Endodermal cell (in vitro differentiated cells): Measurements from ENCODE around the gene PAXIP1. TPM values are rescaled to one million over a fixed set of nuclear protein-coding genes. Genes with fewer than 3 reads are reported as not detected.

Source experiments
- DNase-seq: peaks from one replicate; pipeline ENCODE4 v3.0.0-alpha.2; 2017
- H3K27ac ChIP-seq: 2 replicates; pipeline ENCODE4 v1.5.1; 2013; ENCODE audit warnings: mild to moderate bottlenecking, low read depth, low read length, moderate library complexity
- H3K27me3 ChIP-seq: 2 replicates; pipeline ENCODE4 v1.6.1; 2013; ENCODE audit warnings: mild to moderate bottlenecking, low read length, moderate library complexity; ENCODE audit not compliant: insufficient read depth, control insufficient read depth, poor library complexity, severe bottlenecking
- H3K36me3 ChIP-seq: 2 replicates; pipeline ENCODE4 v1.7.0; 2013; ENCODE audit warnings: mild to moderate bottlenecking, low read length, moderate library complexity; ENCODE audit not compliant: control insufficient read depth, insufficient read depth
- H3K4me1 ChIP-seq: one replicate; pipeline ENCODE4 v1.7.0; 2013; ENCODE audit warnings: low read length; ENCODE audit not compliant: control insufficient read depth, insufficient read depth
- H3K4me3 ChIP-seq: 2 replicates; pipeline ENCODE4 v1.5.1; 2013; ENCODE audit warnings: mild to moderate bottlenecking, low read length, moderate library complexity
- H3K9ac ChIP-seq: 2 replicates; pipeline ENCODE4 v1.6.1; 2013; ENCODE audit warnings: mild to moderate bottlenecking, low read length, moderate library complexity; ENCODE audit not compliant: poor library complexity, severe bottlenecking; ENCODE audit errors: extremely low read depth
- H3K9me3 ChIP-seq: 2 replicates; pipeline ENCODE4 v1.6.1; 2013; ENCODE audit warnings: mild to moderate bottlenecking, low read length, moderate library complexity; ENCODE audit not compliant: control insufficient read depth
- H3K27ac Mint-ChIP-seq: 2 replicates; pipeline ENCODE4 v1.8.0; 2020; ENCODE audit warnings: mixed read lengths
- H3K27me3 Mint-ChIP-seq: 2 replicates; pipeline ENCODE4 v1.8.0; 2021; ENCODE audit warnings: mild to moderate bottlenecking, mixed read lengths; ENCODE audit not compliant: insufficient read depth
- H3K36me3 Mint-ChIP-seq: 2 replicates; pipeline ENCODE4 v1.8.0; 2020; ENCODE audit warnings: low read depth, mixed read lengths
- H3K4me1 Mint-ChIP-seq: 2 replicates; pipeline ENCODE4 v1.8.0; 2020; ENCODE audit warnings: mixed read lengths
- H3K4me3 Mint-ChIP-seq: 2 replicates; pipeline ENCODE4 v1.8.0; 2020; ENCODE audit warnings: mild to moderate bottlenecking, moderate library complexity, mixed read lengths
- H3K9me3 Mint-ChIP-seq: 2 replicates; pipeline ENCODE4 v1.8.0; 2020; ENCODE audit warnings: mild to moderate bottlenecking, mixed read lengths
- WGBS, 2 experiments: methylation state at CpG; one replicate each; pipeline versions ENCODE4 v1.1.5 to v1.1.7; 2013; ENCODE audit warnings: missing lambda C conversion rate in 2 of 2, mixed read lengths in 1 of 2; ENCODE audit not compliant: insufficient coverage in 1 of 2, insufficient read length in 1 of 2; 5-methylcytosine and 5-hydroxymethylcytosine counted together
- total RNA-seq, 2 donors: library from RNA; stranded (reverse); fragmentation: NEBNext Ultra II Directional in 1 of 2; extraction: Animal tissue kit (Norgen Biotek cat#: 25700) in 1 of 2; gene quantifications; 2 replicates in 1 of 2; 3 replicates in 1 of 2; pipeline ENCODE4 v1.2.1, GENCODE V29; 2021
- TF ChIP-seq, protein P1 (sequence below): fragments of 200-600 bp; sonication (generic); conservative IDR thresholded peaks from 2 replicates; pipeline ENCODE4 v1.5.0; 2021; ENCODE audit warnings: antibody characterized with exemption, mild to moderate bottlenecking

PAXIP1 gene
- total RNA-seq, 2 donors from 2014 or later = 33.4 to 35.0 TPM

- H3K36me3 ChIP-seq = no peaks in the 10 kb centered on the region
- peaks cover 4% of the 10 kb centered on the region for H3K27me3 ChIP-seq
- no peak overlapping the region for H3K9ac ChIP-seq
- peaks cover 61% of the 10 kb centered on the region for H3K9me3 Mint-ChIP-seq
- WGBS, 2 experiments = 82 to 84% methylated on average over 18 to 26 of the region's 26 CpGs
- no peak overlapping the region for H3K27ac Mint-ChIP-seq
- no peak overlapping the region for H3K4me3 ChIP-seq
- H3K4me1 Mint-ChIP-seq = peaks cover 2% of the 10 kb centered on the region
- TF ChIP-seq, protein P1, sequence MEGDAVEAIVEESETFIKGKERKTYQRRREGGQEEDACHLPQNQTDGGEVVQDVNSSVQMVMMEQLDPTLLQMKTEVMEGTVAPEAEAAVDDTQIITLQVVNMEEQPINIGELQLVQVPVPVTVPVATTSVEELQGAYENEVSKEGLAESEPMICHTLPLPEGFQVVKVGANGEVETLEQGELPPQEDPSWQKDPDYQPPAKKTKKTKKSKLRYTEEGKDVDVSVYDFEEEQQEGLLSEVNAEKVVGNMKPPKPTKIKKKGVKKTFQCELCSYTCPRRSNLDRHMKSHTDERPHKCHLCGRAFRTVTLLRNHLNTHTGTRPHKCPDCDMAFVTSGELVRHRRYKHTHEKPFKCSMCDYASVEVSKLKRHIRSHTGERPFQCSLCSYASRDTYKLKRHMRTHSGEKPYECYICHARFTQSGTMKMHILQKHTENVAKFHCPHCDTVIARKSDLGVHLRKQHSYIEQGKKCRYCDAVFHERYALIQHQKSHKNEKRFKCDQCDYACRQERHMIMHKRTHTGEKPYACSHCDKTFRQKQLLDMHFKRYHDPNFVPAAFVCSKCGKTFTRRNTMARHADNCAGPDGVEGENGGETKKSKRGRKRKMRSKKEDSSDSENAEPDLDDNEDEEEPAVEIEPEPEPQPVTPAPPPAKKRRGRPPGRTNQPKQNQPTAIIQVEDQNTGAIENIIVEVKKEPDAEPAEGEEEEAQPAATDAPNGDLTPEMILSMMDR = no peak
- peaks cover 21% of the 10 kb centered on the region for H3K9me3 ChIP-seq
- H3K27me3 Mint-ChIP-seq = peaks cover 22% of the 10 kb centered on the region
- H3K36me3 Mint-ChIP-seq = no peaks in the 10 kb centered on the region
- H3K4me3 Mint-ChIP-seq = no peak overlapping the region
- DNase-seq = no peak
- H3K27ac ChIP-seq = no peak overlapping the region
- H3K4me1 ChIP-seq = no peaks in the 10 kb centered on the region
Observed at GRCh38 chr7:154909241-154910105, 93.5 kb downstream of the PAXIP1 start.

DNA sequence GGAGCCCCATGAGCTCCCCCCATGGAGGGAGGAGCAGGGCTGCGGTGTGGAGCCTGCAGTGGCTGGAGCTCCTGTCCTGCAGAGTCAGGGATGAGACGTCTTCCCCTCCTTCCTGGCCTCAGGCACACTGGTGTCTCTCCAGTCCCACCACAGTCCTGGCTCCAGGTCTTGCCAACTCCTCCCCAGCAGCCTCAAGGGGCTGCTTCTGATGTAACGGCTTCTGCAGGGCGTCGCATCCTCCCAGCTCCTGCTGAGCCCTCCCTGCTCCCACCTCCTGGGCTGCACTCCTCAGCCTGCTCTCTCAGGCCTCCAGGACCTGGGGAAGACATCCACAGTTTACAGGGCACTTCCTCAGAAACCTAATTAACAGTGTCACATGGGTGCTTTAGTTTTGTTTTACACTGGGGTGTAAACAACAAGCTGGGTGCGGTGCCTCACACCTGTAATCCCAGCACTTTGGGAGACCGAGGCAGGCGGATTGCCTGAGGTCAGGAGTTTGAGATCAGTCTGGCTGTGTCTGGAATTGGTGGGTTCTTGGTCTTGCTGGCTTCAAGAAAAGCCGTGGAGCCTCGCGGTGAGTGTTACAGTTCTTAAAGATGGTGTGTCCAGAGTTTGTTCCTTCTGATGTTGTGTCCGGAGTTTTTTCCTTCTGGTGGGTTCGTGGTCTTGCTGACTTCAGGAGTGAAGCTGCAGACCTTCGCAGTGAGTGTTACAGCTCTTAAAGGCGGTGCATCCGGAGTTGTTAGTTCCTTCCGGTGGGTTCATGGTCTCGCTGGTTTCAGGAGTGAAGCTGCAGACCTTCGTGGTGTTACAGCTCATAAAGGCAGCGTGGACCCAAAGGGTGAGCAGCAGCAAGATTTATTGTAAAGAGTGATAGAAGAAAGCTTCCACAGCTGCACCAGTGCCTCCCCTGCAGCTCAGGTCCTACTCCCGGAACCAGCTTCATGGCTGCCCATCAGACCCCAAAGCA, 95.0 kb downstream of the PAXIP1 start:
- TF ChIP-seq, protein P1 = no peak
- H3K27me3 ChIP-seq = no peaks in the 10 kb centered on the region
- no peaks in the 10 kb centered on the region for H3K36me3 Mint-ChIP-seq
- peaks cover 5% of the 10 kb centered on the region for H3K4me1 ChIP-seq
- H3K4me3 Mint-ChIP-seq = no peak overlapping the region
- no peak overlapping the region for H3K27ac Mint-ChIP-seq
- H3K9me3 Mint-ChIP-seq = peaks cover 65% of the 10 kb centered on the region
- H3K27me3 Mint-ChIP-seq = peaks cover 16% of the 10 kb centered on the region
- no peak for DNase-seq
- no peak overlapping the region for H3K27ac ChIP-seq
- no peak overlapping the region for H3K9ac ChIP-seq
- peaks cover 21% of the 10 kb centered on the region for H3K9me3 ChIP-seq
- H3K4me3 ChIP-seq = no peak overlapping the region
- 91 to 92% methylated on average over 12 to 21 of the region's 21 CpGs for WGBS, 2 experiments
- no peaks in the 10 kb centered on the region for H3K36me3 ChIP-seq
- peaks cover 3% of the 10 kb centered on the region for H3K4me1 Mint-ChIP-seq

- Mint-ChIP-seq H3K4me3 (no peak overlapping the region), H3K36me3 (no peaks in the 10 kb centered on the region), H3K27me3 (peaks cover 16% of the 10 kb centered on the region), H3K9me3 (peaks cover 65% of the 10 kb centered on the region), H3K4me1 (peaks cover 5% of the 10 kb centered on the region), H3K27ac (no peak overlapping the region)
- whole genome bisulfite sequencing, 2 experiments = 94 to 95% methylated on average over 19 to 41 of the region's 41 CpGs
- no peak overlapping the region for H3K27ac ChIP-seq
- H3K36me3 ChIP-seq = no peaks in the 10 kb centered on the region
- no peaks in the 10 kb centered on the region for H3K27me3 ChIP-seq
- no peak overlapping the region for H3K9ac ChIP-seq
- TF ChIP-seq, protein P1 = no peak
- H3K4me3 ChIP-seq = no peak overlapping the region
- peaks cover 19% of the 10 kb centered on the region for H3K9me3 ChIP-seq
- peaks cover 5% of the 10 kb centered on the region for H3K4me1 ChIP-seq
- DNase-seq = no peak
Observed at GRCh38 chr7:154906736-154907355, 96.1 kb downstream of the PAXIP1 start.
